Dendritic cell treated with granulocyte-macrophage colony-stimulating factor and Interleukin-4, amounts not matched to agents 40 ng/mL and 50 ng/mL, for 4 days (primary cell): ENCODE measurements around the gene ITGA8.

Source experiments
- H3K27ac Mint-ChIP-seq: one replicate; pipeline ENCODE4 v1.8.0; 2022; ENCODE audit warnings: mild to moderate bottlenecking, mixed read lengths
- H3K27me3 Mint-ChIP-seq: one replicate; pipeline ENCODE4 v1.8.0; 2022; ENCODE audit warnings: mild to moderate bottlenecking, mixed read lengths
- H3K36me3 Mint-ChIP-seq: one replicate; pipeline ENCODE4 v1.8.0; 2022; ENCODE audit warnings: low read depth, mixed read lengths
- H3K4me1 Mint-ChIP-seq: one replicate; pipeline ENCODE4 v1.8.0; 2022; ENCODE audit warnings: low read depth, mixed read lengths
- H3K4me3 Mint-ChIP-seq: one replicate; pipeline ENCODE4 v1.8.0; 2022; ENCODE audit warnings: mild to moderate bottlenecking, moderate library complexity, mixed read lengths
- H3K9me3 Mint-ChIP-seq: one replicate; pipeline ENCODE4 v1.8.0; 2022; ENCODE audit warnings: mixed read lengths
- intact Hi-C: fragments of 100-400 bp; cut with micrococcal nuclease; formaldehyde crosslinking; loops from one replicate; pipeline ENCODE4 v1.15.0; 2022

The ITGA8 gene

DNA sequence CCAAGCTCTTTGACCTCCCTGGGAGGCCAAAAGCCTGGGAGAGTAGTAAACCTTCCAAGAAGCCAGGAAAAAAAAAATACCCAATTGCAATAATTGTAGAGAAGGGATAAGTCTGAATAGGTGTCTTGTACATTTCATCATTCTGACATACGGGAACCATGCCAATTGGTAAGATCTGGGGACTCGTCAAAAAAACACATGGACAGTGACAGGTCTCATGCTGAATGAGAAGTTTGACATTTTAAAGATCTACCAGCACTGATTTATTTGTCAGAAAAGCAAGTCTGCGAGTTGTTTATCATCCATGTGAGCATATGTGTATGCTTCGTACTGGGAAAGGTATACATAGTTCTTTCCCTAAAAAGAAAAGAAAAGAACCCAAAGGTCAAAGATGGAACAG, 4.1 kb upstream of the ITGA8 start:
- Mint-ChIP-seq H3K9me3 (no peaks in the 10 kb centered on the region), H3K27ac (no peak overlapping the region), H3K36me3 (no peaks in the 10 kb centered on the region), H3K4me3 (no peak overlapping the region), H3K4me1 (no peaks in the 10 kb centered on the region), H3K27me3 (peaks cover 32% of the 10 kb centered on the region)
- intact Hi-C loops: no loop called here

DNA sequence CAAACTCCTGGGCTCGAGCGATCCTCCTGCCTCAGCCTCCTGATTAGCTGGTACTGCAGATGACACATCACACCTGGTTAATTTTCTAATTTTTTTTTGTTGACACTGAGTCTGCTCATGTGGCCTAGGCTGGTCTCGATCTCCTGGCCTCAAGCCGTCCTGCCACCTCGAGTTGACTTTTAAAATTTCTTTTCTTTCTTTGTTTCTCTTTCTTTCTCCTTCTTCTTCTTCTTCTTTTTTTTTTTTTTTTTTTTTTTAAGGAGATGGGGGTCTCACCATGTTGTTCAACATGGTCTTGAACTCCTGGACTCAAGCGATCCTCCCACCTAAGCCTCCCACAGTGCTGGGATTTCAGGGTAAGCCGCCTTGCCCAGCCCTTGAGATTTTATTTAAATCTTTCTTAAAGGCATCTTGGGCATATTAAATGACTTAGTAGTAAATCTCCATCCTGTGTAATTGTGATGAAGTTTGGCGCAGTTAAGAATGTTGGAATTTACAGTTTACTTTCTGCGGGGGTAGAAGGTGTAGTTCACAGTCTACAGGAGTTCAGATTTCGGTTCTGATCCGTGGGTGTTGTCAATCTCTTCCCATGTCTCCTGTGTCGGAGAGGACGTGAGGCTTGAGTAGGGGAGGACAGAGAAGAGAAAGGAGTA, 1.0 kb upstream of the ITGA8 start:
- intact Hi-C loops: no loop called here
- Mint-ChIP-seq H3K27me3 (peaks cover 44% of the 10 kb centered on the region), H3K4me3 (no peak overlapping the region), H3K36me3 (no peaks in the 10 kb centered on the region), H3K4me1 (no peaks in the 10 kb centered on the region), H3K9me3 (no peaks in the 10 kb centered on the region), H3K27ac (no peak overlapping the region)

DNA sequence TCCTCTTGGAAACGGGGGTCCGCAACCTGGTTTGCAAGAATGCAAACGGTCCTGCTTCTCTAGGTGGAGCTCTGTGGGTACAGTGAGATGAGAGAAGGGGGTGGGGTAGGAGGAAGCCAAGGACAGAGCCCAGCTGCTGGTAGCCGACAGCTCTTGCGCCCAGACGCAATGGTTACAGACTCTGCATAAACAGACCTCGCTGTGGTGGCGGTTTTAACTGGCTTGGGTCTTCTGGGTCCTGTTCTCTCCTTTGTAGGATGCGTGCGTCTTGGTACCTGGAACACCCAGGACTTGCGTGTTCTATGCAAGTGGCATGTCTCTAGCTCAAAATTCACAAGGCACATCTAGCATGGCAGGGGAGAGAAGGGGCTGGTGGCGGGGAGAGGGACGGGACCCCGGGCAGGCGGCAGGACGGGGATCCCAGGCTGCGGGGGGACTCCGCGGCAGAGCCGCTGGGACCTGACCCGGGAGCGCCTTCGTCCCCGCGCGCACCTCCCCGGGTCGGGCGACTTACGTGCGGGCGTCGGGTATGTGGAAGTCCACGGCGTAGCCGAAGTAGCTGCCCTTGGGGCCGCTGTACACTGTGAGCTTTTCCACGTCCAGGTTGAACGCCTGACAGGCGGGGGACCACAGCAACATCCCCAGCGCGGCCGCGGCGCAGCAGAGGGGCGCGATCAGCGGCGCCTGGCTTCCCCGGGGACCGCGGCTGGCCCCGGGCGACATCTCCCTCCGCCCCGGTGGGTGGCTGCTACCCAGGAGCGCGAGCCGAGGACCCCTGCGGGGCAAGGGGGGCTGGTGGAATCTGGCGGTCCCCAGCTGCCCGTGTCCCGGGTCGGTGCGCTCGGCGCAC, 448 bp downstream of the ITGA8 start:
- Mint-ChIP-seq H3K4me3 (no peak overlapping the region), H3K4me1 (no peaks in the 10 kb centered on the region), H3K27me3 (peaks cover 42% of the 10 kb centered on the region), H3K9me3 (no peaks in the 10 kb centered on the region), H3K36me3 (no peaks in the 10 kb centered on the region), H3K27ac (no peak overlapping the region)
- intact Hi-C loops: no loop called here

DNA sequence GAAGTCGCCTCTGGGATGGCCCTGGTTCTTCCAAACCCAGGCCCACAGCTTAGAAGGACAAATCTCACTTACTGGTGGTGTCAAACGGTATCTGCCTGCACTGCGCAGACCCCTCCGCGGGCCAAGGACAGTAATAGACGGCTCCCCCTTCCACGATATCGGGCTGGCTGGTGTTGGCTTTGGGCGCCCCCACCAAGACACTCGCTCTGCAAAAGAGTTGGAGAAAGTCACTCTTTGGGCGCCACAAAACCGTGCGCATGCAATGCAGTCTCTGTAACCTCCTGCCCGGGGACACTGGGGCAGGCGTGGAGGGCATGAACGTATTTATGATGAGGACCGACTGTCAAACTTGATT, 1.1 kb downstream of the ITGA8 start:
- Mint-ChIP-seq H3K9me3 (no peaks in the 10 kb centered on the region), H3K4me1 (no peaks in the 10 kb centered on the region), H3K27me3 (peaks cover 45% of the 10 kb centered on the region), H3K4me3 (no peak overlapping the region), H3K27ac (no peak overlapping the region), H3K36me3 (no peaks in the 10 kb centered on the region)
- intact Hi-C loops: no loop called here

DNA sequence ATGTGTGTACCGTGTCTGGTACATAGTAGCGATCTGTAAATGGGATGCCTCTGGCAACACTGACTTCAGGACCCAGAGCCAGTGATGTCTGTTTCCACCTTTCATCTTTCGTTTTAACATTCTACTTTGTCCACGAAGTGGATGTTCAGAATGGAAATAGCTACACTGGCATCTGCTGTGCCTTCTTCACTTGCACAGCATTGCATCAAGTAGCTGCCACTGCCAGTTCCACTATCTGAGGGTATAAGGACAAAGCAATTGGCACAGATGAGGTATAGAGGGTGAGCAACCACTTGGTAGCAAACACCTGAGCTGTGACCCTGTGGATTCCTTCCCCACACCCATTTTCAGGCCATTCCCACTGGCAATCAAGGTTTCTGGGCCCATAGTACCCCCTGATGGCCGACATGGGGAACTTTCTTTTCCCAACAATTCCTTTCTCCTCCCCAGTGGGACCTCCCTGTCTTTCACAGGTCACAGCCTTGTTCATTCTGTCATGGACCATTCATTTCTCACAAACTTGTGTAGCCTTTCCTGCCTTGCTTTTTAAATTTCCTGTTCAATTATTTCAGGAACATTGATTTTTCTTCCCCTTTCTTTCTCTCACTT, 4.0 kb downstream of the ITGA8 start:
- intact Hi-C loops: no loop called here
- no peaks in the 10 kb centered on the region for H3K9me3 Mint-ChIP-seq
- no peaks in the 10 kb centered on the region for H3K4me1 Mint-ChIP-seq
- H3K36me3 Mint-ChIP-seq: no peaks in the 10 kb centered on the region
- H3K27ac Mint-ChIP-seq: no peak overlapping the region
- no peak overlapping the region for H3K4me3 Mint-ChIP-seq
- peaks cover 37% of the 10 kb centered on the region for H3K27me3 Mint-ChIP-seq

DNA sequence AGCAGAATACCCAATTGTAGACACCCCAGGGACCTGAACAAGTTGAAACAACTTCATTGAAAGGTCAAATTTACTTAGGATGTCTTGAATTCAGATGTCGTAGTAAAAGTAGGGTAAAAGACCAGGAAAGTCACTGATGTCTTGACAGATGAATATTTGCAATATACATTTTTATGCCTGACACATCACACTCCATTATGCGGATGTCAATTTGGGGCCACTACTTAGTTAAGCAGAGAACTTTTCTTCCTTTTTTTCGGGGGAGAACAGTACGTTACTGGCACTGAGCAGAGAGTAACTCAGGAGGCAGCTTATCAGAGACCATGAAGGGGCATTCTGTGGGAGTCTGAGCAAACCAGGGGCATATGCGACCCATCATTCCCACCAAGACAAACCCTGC, 4.9 kb downstream of the ITGA8 start:
- H3K27me3 Mint-ChIP-seq: peaks cover 30% of the 10 kb centered on the region
- no peak overlapping the region for H3K4me3 Mint-ChIP-seq
- intact Hi-C loops: no loop called here
- no peaks in the 10 kb centered on the region for H3K36me3 Mint-ChIP-seq
- no peaks in the 10 kb centered on the region for H3K4me1 Mint-ChIP-seq
- H3K27ac Mint-ChIP-seq: no peak overlapping the region
- H3K9me3 Mint-ChIP-seq: no peaks in the 10 kb centered on the region

DNA sequence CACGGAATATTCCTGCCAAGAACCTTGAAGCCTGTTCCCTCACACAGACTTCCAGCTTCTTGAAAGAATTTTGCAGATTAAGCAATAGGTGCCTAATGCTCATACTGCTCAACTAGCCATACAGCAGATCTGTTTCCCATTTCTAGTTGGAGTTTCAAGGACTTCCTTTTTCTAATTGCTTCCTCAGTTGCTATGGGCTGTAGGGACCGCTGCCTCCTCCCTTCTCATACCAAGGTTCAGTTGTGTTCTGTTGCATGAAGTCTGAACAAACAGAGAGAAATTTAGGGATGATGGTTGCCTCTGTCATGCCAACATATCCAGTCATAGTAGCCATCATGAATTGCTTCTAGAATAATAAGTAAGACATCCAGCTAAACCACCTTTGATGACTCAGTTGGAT, 6.8 kb downstream of the ITGA8 start:
- Mint-ChIP-seq H3K27ac (no peak overlapping the region), H3K4me1 (no peaks in the 10 kb centered on the region), H3K4me3 (no peak overlapping the region), H3K9me3 (no peaks in the 10 kb centered on the region), H3K27me3 (peaks cover 14% of the 10 kb centered on the region), H3K36me3 (no peaks in the 10 kb centered on the region)
- intact Hi-C loops: no loop called here

DNA sequence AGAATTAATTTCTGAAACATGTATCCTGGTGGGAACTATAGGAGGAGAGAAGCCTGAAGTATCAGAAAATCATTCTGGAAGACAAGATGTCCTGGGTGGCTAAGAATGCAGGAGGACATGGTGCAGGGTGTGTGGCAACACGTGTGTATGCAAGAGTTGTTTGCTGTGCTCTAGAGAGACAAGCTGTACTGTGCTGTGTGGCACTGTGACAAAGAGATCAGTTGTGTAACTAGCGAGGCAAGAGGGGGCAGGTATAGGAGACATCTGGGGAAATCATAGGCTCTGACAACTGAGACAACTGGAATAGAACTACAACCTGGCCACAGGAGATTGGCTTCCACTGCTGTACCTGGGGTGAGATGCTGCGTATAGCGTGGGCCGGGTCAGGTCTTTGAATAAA, 9.3 kb downstream of the ITGA8 start:
- H3K4me1 Mint-ChIP-seq: no peaks in the 10 kb centered on the region
- intact Hi-C loops: no loop called here
- no peak overlapping the region for H3K4me3 Mint-ChIP-seq
- H3K9me3 Mint-ChIP-seq: no peaks in the 10 kb centered on the region
- no peak overlapping the region for H3K27ac Mint-ChIP-seq
- peaks cover 8% of the 10 kb centered on the region for H3K27me3 Mint-ChIP-seq
- no peaks in the 10 kb centered on the region for H3K36me3 Mint-ChIP-seq

DNA sequence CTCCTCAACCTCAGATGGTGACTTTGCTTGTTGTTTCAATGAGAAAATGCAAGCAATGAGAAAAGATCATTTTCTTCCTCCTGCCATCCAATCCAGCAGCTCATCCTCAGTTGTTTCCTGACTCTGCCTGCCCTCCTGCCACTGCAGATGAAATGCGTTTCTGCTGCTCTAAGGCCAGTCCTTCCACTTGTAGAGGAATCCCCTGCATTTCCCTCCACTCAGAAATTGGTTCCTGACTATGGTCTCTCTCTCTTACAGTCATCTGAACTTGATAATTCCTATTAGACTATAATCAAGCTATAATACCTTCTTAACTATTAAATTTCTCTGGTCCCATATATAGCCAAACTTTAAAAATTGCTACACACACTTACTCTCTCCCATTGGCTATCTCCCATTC, 14.4 kb downstream of the ITGA8 start:
- Mint-ChIP-seq H3K9me3 (no peaks in the 10 kb centered on the region), H3K36me3 (no peaks in the 10 kb centered on the region), H3K27ac (no peak overlapping the region), H3K4me1 (no peaks in the 10 kb centered on the region), H3K4me3 (no peak overlapping the region), H3K27me3 (peaks cover 2% of the 10 kb centered on the region)
- intact Hi-C loops: no loop called here

DNA sequence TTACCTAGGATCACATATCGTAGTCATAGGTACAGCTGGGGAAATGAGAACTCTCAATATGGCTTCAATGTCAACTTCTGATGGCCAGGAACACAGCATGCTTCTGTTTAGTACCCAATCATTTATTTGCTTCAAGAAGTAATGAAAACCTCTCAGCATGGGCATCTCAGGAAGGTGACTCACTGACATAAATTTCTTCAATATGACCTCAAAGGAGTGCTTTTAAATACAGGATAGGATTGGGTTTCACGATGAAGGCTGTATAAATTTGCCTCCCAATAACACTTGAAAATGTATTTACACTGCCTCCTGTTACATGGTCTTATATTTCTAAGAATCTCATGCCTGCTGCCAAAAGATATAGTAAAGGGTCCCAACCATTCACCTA, 15.1 kb downstream of the ITGA8 start:
- intact Hi-C loops: no loop called here
- no peaks in the 10 kb centered on the region for H3K9me3 Mint-ChIP-seq
- H3K36me3 Mint-ChIP-seq: no peaks in the 10 kb centered on the region
- H3K27me3 Mint-ChIP-seq: peaks cover 4% of the 10 kb centered on the region
- H3K4me3 Mint-ChIP-seq: no peak overlapping the region
- H3K27ac Mint-ChIP-seq: no peak overlapping the region
- H3K4me1 Mint-ChIP-seq: no peaks in the 10 kb centered on the region

DNA sequence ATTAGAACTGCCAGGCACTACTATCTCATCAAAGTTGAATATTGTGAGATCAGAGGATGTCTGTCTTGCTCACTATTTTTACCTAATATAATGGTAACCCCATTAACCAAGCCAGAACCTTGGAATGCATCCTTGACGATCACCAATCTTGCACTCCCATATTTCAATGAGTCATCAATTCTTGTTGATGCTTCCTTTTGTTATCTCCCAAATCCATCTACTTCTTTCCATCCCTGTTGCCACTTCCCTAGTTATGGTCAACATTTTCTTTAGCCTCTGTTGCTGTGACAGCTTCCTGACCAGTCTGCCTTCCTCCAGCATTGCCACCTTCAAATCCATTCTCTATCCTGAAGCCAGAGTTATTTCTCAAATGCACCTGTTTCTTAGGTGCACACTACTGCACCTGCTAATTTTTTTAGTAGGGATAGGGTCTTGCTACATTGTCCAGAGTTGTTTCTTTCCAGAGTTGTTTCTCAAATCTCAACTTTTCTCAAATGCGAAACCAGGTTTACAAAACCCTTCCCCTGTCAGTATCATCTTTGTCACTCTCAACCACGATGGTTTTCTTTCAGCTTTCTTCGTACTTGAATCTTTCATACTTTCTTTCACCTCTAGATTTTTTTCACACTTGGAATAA, 15.7 kb downstream of the ITGA8 start:
- intact Hi-C loops: no loop called here
- Mint-ChIP-seq H3K27ac (no peak overlapping the region), H3K4me3 (no peak overlapping the region), H3K27me3 (peaks cover 4% of the 10 kb centered on the region), H3K4me1 (no peaks in the 10 kb centered on the region), H3K9me3 (no peaks in the 10 kb centered on the region), H3K36me3 (no peaks in the 10 kb centered on the region)

DNA sequence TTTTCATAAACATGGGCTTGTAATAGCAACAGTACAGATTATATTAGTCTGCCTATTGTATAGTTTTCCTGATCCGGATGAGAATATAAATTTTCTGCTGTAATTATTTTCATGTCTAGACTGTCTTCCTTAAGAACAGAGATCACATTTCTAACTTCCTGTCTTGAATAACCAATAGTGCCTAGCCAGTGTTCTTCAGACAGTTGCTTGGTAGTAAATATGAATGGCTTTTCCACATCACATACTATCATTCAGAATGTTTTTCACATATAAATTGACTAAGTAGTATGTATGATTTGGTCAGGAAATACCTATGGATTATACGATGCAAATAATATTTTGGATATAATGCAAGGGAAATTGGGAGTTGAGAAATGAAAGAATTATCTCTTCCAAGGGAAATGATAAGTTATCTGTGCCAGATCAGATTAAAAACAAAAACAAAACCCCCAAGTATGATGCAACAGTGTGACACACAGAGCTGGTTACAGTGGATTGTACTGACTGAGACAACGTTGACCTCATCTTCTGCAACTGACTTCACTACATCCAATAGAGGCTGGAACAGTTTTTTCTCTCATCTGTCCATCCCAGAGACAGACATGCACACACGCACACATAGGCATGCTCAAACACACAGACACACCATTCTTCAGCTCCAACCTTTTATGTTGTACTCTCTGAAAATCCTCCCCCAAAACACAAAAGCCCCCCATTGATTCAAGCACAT, 16.4 kb downstream of the ITGA8 start:
- Mint-ChIP-seq H3K4me1 (no peaks in the 10 kb centered on the region), H3K27me3 (peaks cover 4% of the 10 kb centered on the region), H3K9me3 (no peaks in the 10 kb centered on the region), H3K36me3 (no peaks in the 10 kb centered on the region), H3K27ac (no peak overlapping the region), H3K4me3 (no peak overlapping the region)
- intact Hi-C loops: no loop called here

DNA sequence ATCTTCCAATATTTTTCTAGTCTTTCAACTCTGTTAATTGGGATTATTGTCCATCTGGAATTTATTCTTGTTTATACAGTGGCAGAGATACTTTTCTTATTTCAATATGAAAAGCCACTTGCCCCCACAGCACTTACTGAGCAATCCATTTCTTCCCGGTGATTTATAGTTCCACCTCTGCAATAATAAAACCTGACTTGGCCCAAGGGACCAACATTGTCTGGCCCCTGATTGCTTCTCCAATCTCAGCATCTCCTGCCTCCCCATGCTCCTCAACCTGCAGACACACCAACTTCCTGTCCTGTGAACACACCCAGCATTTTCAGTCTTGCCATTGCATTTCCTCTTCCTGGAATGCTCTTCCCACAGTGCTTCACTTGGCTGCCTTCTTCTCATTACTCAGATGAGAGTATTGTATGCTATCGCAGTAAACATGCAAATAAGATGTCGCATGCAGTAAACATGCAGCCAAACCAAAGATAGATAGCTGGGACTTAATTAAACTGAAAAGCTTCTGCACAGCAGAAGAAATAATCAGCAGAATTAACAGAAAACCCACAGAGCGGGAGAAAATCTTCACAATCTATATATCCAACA, 19.5 kb downstream of the ITGA8 start:
- H3K27me3 Mint-ChIP-seq: peaks cover 12% of the 10 kb centered on the region
- intact Hi-C loops: no loop called here

More for the DNA sequence above, 19.5 kb downstream of the ITGA8 start:
- no peaks in the 10 kb centered on the region for H3K4me1 Mint-ChIP-seq
- H3K27ac Mint-ChIP-seq: no peak overlapping the region
- no peak overlapping the region for H3K4me3 Mint-ChIP-seq
- H3K36me3 Mint-ChIP-seq: no peaks in the 10 kb centered on the region
- H3K9me3 Mint-ChIP-seq: no peaks in the 10 kb centered on the region
